HEK293T (cell line): ENCODE measurements around the gene LRBA.

Source experiments
- BHLHE40 ChIP-seq: fragments of 450-650 bp; IDR thresholded peaks from 2 replicates; pipeline ENCODE4 v1.6.1; 2016; ENCODE audit warnings: mild to moderate bottlenecking, moderate library complexity, borderline replicate concordance
- ELF4 ChIP-seq: fragments of 450-650 bp; IDR thresholded peaks from 2 replicates; pipeline ENCODE4 v1.6.1; 2017; ENCODE audit warnings: antibody characterized with exemption
- FOXA1 ChIP-seq: fragments of 450-650 bp; IDR thresholded peaks from 2 replicates; pipeline ENCODE4 v1.6.1; 2016; ENCODE audit warnings: mild to moderate bottlenecking
- FOXM1 ChIP-seq: fragments of 450-650 bp; IDR thresholded peaks from 2 replicates; pipeline ENCODE4 v1.6.1; 2017; ENCODE audit warnings: mild to moderate bottlenecking, borderline replicate concordance
- NFRKB ChIP-seq: fragments of 450-650 bp; IDR thresholded peaks from 2 replicates; pipeline ENCODE4 v1.6.1; 2016; ENCODE audit warnings: mild to moderate bottlenecking, moderate library complexity
- PKNOX1 ChIP-seq: fragments of 450-650 bp; IDR thresholded peaks from 2 replicates; pipeline ENCODE4 v1.6.1; 2016
- TARDBP ChIP-seq: fragments of 450-650 bp; IDR thresholded peaks from 2 replicates; pipeline ENCODE4 v1.6.1; 2016

- TF ChIP-seq TARDBP (no peak), BHLHE40 (no peak), FOXM1 (no peak), PKNOX1 (no peak), NFRKB (no peak), FOXA1 (no peak), ELF4 (no peak)
Observed at GRCh38 chr4:150217808-150218207, 797.3 kb downstream of the LRBA start.
